Stimulated activated CD8-positive, alpha-beta memory T cell treated with anti-CD3 and anti-CD28 coated beads, Interleukin-4, amount 100 ng/mL, for 24 hours (primary cell): ENCODE data around the gene HOXD1.

ENCODE experiments used
- DNase-seq: peaks from one replicate; pipeline ENCODE4 v3.0.0-alpha.2; 2020; ENCODE audit warnings: low read depth

The HOXD1 gene

GRCh38 chr2:176165370-176166050, 23.0 kb upstream of the HOXD1 start:
- no peak for DNase-seq

DNA sequence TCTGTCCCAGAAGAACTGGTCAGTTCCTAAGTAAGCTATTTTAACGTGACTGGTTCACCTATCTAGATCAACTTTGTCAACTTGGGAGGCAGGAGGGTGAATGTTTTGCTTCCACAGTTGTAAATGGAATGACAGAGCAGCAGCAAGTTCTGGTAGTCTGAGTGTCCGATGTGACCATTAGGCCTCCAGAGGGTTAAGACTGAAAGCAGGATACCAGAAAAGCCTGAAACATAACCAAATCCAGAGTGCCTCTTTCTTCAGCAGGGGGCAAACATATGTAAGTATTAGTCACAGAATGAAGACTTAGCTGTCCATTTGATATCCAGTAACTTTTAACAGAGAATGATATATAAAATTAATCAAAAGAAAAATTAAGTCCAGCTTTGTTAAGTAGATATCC, 22.2 kb upstream of the HOXD1 start:
- DNase-seq: no peak

DNA sequence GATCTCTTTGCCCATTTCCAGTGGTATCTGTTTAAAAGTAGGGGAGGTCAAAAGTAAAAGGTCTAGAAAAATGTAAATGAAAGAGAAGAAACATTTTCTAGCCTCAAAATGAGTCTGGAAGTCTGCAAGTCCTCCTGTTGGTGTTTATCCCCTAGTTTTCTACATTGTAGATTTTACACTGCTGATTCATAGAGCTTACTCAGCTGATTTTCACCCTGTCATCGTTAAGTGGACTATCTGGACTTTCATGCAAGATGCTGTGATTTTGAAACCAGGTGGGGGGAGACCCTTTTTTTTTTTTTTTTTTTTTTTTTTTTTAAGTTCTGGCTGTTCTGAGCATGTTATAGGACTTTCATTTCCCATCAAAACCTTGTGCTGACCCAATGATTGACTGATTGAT, 21.1 kb upstream of the HOXD1 start:
- no peak for DNase-seq

- no peak for DNase-seq
Observed at GRCh38 chr2:176169181-176169580, 19.3 kb upstream of the HOXD1 start.

- no peak for DNase-seq
Observed at GRCh38 chr2:176169711-176170110, 18.8 kb upstream of the HOXD1 start.

- DNase-seq: no peak
Observed at GRCh38 chr2:176170602-176171305, 17.7 kb upstream of the HOXD1 start.

GRCh38 chr2:176171351-176172006, 17.0 kb upstream of the HOXD1 start:
- no peak for DNase-seq

- DNase-seq: no peak
Observed at GRCh38 chr2:176172007-176172894, 16.2 kb upstream of the HOXD1 start.

GRCh38 chr2:176172895-176173566, 15.4 kb upstream of the HOXD1 start:
- DNase-seq: no peak

GRCh38 chr2:176173567-176174381, 14.7 kb upstream of the HOXD1 start:
- DNase-seq: no peak

DNA sequence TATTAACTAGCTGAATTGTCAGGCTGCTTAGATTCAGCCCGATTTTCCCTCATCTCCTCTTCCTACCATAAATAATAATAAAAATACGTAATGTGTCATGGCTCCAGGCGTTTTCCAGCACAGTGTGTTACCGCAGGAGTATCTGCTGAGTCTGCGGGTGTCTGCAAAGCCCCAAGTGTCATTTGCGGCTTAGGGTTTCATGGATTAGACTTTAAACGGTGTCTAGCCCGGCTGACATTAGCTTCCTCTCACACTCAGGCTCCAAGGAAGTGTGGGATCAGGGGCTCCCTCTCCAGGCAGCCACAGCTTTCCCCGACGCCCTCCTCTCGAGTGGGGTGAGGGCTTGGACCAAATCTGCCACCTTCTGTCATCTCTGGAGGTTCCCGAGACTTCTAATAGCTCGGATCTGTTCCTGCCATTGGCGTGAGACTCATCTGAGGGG, 14.1 kb upstream of the HOXD1 start:
- no peak for DNase-seq

- no peak for DNase-seq
Observed at GRCh38 chr2:176174824-176175708, 13.4 kb upstream of the HOXD1 start.

DNA sequence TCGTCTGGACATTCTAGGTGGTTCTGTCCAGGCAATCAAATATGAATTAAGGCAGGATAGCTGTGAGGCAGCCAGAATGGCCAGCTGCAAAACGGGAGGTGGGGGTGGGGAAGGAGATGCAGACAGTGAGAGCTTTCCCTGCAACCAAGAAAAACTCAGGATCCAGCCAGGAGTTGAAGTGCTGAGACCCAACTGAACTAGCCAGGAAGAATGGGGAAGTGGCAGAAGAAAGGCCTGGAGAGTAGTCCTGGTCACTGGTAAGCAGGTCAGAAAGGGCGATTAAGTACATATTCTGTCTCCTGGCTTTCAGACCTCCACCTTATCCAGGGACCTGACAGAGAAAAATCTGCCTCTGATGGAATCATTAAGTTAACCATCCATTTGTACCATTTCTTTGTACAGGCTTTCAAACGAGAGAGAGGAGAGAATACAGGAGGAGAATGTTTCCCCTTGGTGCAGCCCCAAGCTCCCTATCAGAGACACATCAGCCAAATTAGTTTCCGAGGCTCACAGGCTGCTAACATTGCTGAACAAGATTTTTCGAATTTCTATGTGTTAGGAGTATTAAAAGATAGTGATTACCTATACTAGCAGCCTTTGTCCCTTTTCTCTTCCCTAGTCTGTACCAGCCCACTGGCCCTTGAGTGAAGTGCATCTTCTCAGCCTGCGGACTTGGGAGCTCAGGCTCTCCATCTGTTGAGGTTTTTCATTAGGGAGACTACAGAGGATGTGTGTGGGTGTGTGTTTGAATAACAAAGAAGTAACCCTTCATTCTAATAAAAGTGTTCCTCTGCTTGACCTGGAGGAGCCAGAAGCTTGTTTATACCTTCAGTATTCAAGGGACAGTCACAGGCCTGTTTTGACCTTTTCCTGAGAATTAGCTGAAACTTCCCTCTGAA, 12.5 kb upstream of the HOXD1 start:
- DNase-seq: no peak

DNA sequence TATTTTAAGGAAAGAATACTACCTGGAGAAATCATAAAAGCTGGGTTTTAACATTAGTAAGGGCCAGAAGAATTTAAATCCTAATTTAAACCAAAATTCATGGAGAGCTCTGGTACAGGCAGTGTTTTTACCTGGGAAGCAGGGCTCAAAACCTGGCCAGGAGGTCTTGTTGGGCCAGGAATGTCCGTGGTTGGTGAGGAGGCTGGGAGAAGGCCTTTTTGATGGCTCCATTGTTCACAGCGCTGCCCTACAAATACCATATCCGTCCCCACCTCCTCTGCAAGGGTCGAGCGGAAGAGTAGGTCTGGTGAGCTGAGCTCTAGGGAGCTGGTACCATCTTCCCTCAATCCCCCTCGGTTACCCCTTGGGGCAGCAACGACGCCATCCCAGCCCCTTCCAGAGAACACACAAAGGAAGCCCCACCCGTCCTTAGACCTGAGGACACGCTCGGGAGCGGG, 10.9 kb upstream of the HOXD1 start:
- DNase-seq: no peak

DNA sequence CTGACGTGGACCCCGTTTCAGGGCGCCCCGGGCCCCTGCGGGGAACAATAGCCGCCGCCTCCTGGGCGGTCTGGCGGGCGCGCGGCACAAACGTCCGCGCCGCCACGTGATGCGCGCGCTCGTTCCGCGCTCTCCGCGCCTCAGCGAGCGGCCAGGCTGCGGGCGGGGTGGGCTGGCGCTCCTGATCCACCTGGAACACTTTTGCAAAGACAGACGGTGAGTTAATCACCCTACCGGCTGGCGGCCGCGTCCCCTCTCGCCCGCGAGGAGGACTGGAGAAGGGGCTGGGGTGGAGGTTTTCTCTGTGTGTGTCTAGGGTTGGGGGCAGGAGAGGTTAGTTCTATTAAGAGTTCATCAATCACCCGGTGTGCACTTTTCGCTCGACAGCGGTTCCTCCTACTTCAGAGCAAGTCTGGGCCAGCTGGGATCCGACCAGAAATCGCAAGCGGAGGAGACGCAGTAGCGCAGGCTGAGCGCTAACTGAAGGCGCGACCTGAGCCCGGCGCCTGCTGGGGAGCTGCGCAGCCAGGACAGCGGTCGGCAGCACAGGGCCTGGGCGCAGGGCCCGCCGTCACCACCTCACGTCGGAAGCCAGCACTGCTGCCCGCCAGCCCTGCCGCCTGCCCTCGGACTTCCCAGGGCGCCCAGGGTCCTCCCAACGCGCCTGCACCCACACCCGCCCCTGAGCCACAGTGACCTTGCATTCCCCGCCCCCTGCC, 10.3 kb upstream of the HOXD1 start:
- no peak for DNase-seq

GRCh38 chr2:176178757-176179295, 9.6 kb upstream of the HOXD1 start:
- no peak for DNase-seq

DNA sequence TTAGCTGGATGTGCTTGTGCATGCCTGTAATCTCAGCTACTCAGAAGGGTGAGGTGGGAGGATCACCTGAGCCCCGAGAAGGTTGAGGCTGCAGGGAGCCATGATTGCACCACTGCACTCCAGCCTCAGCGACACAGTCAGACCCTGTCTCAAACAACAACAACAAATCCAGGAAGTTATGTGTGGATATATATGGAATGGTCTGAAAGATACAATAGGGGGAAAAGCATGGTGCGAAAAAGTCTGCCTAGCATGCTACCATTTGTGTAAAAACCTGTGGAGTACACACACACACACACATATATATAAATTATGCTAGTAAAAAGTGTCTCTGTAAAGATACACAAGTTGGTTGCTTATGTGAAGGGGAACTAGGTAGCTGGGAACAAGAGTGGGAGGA, 6.9 kb upstream of the HOXD1 start:
- no peak for DNase-seq

DNA sequence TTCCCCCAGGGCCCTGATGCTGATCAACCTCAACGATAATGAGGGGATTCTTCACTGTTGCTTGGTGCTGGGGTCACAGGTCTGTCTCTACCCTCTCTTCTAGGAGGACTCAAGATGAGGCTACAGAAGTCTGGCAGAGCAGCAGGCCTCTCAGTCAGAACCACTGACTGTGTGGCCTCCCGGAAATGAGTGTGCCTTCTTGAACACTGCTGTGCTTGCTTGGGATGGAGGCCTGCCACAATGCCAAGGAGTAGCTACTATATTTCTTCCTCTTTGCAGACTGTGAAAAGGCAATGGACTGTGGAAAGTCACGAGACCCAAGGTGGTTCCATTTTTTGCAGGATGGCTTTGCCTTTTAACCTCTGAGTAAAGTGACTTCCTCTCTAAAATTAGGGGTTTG, 5.8 kb upstream of the HOXD1 start:
- DNase-seq: no peak
